ENCODE data around the gene DACH1. TPM values are rescaled to one million over a fixed set of nuclear protein-coding genes. Genes with fewer than 3 reads are reported as not detected.

DACH1 gene
- total RNA-seq, 4 donors from 2014 or later: 1.5 to 17.3 (median 3.3) TPM

- WGBS, 2 donors (ENCODE audit: low coverage in 1 of 2): 19 to 26% methylated on average over 2 of the region's 2 CpGs
- in situ Hi-C loops (cut with MboI; ENCODE audit: low pct_ligation_motif_present in 1 of 4, low pct_unique_long_range_greater_than_20kb in 1 of 4, low sequenced_read_pairs in 3 of 4): no loop called here
- Histone ChIP-seq H3K36me3 (no peaks in the 10 kb centered on the region), H3K4me3 (peak overlapping the region in 1 of 4 donors; percentile 11), H3K27me3 (peaks cover 15% of the 10 kb centered on the region), H3K27ac (peak overlapping the region in 3 of 4 donors; percentile 12 to 85 (median 84)), H3K9me3 (no peaks in the 10 kb centered on the region), H3K4me1 (peaks cover 0 to 30% (median 6%) of the 10 kb centered on the region in 4 donors)
- no peak for DNase-seq
- TF ChIP-seq POLR2AphosphoS5 (IDR thresholded peaks at IDR 0.05) (no peak), EP300 (IDR thresholded peaks at IDR 0.05; ENCODE audit: low read depth) (no peak), POLR2A (IDR thresholded peaks at IDR 0.05) (no peak), CTCF (IDR thresholded peaks at IDR 0.05) (no peak)
- intact Hi-C loops (cut with DNase I; ENCODE audit: low total_unique reads): no loop called here
Measured at GRCh38 chr13:71862459-71862943, 4.5 kb downstream of the DACH1 start.

GRCh38 chr13:71861769-71862458, 5.1 kb downstream of the DACH1 start:
- TF ChIP-seq CTCF (IDR thresholded peaks at IDR 0.05) (no peak), POLR2A (IDR thresholded peaks at IDR 0.05) (no peak)
- DNase-seq: no peak

GRCh38 chr13:71860547-71861138, 6.4 kb downstream of the DACH1 start:
- H3K27ac ChIP-seq: no peak overlapping the region
- H3K9me3 ChIP-seq: no peaks in the 10 kb centered on the region
- no peaks in the 10 kb centered on the region for H3K36me3 ChIP-seq
- peaks cover 0 to 30% (median 5%) of the 10 kb centered on the region in 4 donors for H3K4me1 ChIP-seq
- H3K4me3 ChIP-seq: no peak overlapping the region
- 24 to 32% methylated on average over 3 of the region's 3 CpGs for WGBS, 2 donors (ENCODE audit: low coverage in 1 of 2)
- intact Hi-C loops (cut with DNase I; ENCODE audit: low total_unique reads) (no loop called here), in situ Hi-C loops (cut with MboI; ENCODE audit: low pct_ligation_motif_present in 1 of 4, low pct_unique_long_range_greater_than_20kb in 1 of 4, low sequenced_read_pairs in 3 of 4) (no loop called here)
- no peak for DNase-seq
- H3K27me3 ChIP-seq: peaks cover 13% of the 10 kb centered on the region
- TF ChIP-seq CTCF (IDR thresholded peaks at IDR 0.05) (no peak), POLR2AphosphoS5 (IDR thresholded peaks at IDR 0.05) (no peak)

More at GRCh38 chr13:71861769-71862458, 5.1 kb downstream of the DACH1 start:
- intact Hi-C loops (cut with DNase I; ENCODE audit: low total_unique reads): no loop called here
- Histone ChIP-seq H3K36me3 (no peaks in the 10 kb centered on the region), H3K4me1 (peaks cover 0 to 30% (median 6%) of the 10 kb centered on the region in 4 donors), H3K9me3 (no peaks in the 10 kb centered on the region), H3K27me3 (peaks cover 15% of the 10 kb centered on the region), H3K4me3 (peak overlapping the region in 1 of 4 donors; percentile 11), H3K27ac (peak overlapping the region in 2 of 4 donors; percentile 12 to 84)
- WGBS, 2 donors (ENCODE audit: low coverage in 1 of 2): 16 to 26% methylated on average over 2 of the region's 2 CpGs
- in situ Hi-C loops (cut with MboI; ENCODE audit: low pct_ligation_motif_present in 1 of 4, low pct_unique_long_range_greater_than_20kb in 1 of 4, low sequenced_read_pairs in 3 of 4): no loop called here

- DNase-seq: no peak
- in situ Hi-C loops (cut with MboI; ENCODE audit: low pct_ligation_motif_present in 1 of 4, low pct_unique_long_range_greater_than_20kb in 1 of 4, low sequenced_read_pairs in 3 of 4) (no loop called here), intact Hi-C loops (cut with DNase I; ENCODE audit: low total_unique reads) (no loop called here)
- no peak for TF ChIP-seq POLR2AphosphoS5 (IDR thresholded peaks at IDR 0.05)
- TF ChIP-seq CTCF (IDR thresholded peaks at IDR 0.05): no peak
- no peak for TF ChIP-seq EP300 (IDR thresholded peaks at IDR 0.05; ENCODE audit: low read depth)
- no peak for TF ChIP-seq POLR2A (IDR thresholded peaks at IDR 0.05)
- no peaks in the 10 kb centered on the region for H3K9me3 ChIP-seq
- no peaks in the 10 kb centered on the region for H3K36me3 ChIP-seq
- no peak overlapping the region for H3K4me3 ChIP-seq
- WGBS, 2 donors (ENCODE audit: low coverage in 1 of 2): 14 to 50% methylated on average over 1 of the region's 1 CpG
- no peaks in the 10 kb centered on the region for H3K27me3 ChIP-seq
- peak overlapping the region in 1 of 4 donors; percentile 36 for H3K27ac ChIP-seq
- H3K4me1 ChIP-seq: peaks cover 0 to 26% (median 0%) of the 10 kb centered on the region in 4 donors
Measured at GRCh38 chr13:71858647-71859046, 8.4 kb downstream of the DACH1 start.
